OCI-LY1 (cell line): ENCODE results near the gene C16orf90.

Source experiments
- H2AFZ ChIP-seq: fragments of 200-600 bp; sonication (generic), shearing (Covaris generic); 2 replicates; pipeline ENCODE4 v1.6.0; 2014; ENCODE audit warnings: antibody characterized with exemption, mild to moderate bottlenecking, low read length
- H3F3A ChIP-seq: fragments of 200-600 bp; sonication (generic), shearing (Covaris generic); 2 replicates; pipeline ENCODE4 v1.6.0; 2014; ENCODE audit warnings: mild to moderate bottlenecking, antibody characterized with exemption, low read length, moderate library complexity; ENCODE audit not compliant: insufficient read depth
- H3K27ac ChIP-seq: fragments of 200-600 bp; sonication (generic); 2 replicates; pipeline ENCODE4 v1.5.1; 2014; ENCODE audit warnings: low read length, mixed run types, mild to moderate bottlenecking, low read depth; ENCODE audit not compliant: poor library complexity, severe bottlenecking
- H3K27me3 ChIP-seq: fragments of 200-600 bp; sonication (generic); 2 replicates; pipeline ENCODE4 v1.6.0; 2014; ENCODE audit warnings: antibody characterized with exemption, mild to moderate bottlenecking, low read length, moderate library complexity; ENCODE audit not compliant: insufficient read depth
- H3K36me3 ChIP-seq: fragments of 200-600 bp; sonication (generic); 2 replicates; pipeline ENCODE4 v1.6.1; 2014; ENCODE audit warnings: mild to moderate bottlenecking, antibody characterized with exemption, low read length, moderate library complexity, mixed read lengths; ENCODE audit not compliant: insufficient read depth
- H3K4me1 ChIP-seq: fragments of 200-600 bp; sonication (generic); 2 replicates; pipeline ENCODE4 v1.5.1; 2014; ENCODE audit warnings: mild to moderate bottlenecking, low read length, moderate library complexity; ENCODE audit not compliant: insufficient read depth, severe bottlenecking
- H3K4me2 ChIP-seq: fragments of 200-600 bp; sonication (generic), shearing (Covaris generic); 2 replicates; pipeline ENCODE4 v1.6.1; 2014; ENCODE audit warnings: low read length
- H3K4me3 ChIP-seq: fragments of 200-600 bp; sonication (generic); 2 replicates; pipeline ENCODE4 v1.5.1; 2014; ENCODE audit warnings: low read length, low read depth, mild to moderate bottlenecking, mixed read lengths; ENCODE audit not compliant: poor library complexity, severe bottlenecking
- H3K79me2 ChIP-seq: fragments of 200-600 bp; shearing (Covaris generic); 2 replicates; pipeline ENCODE4 v1.6.1; 2016; ENCODE audit warnings: mixed run types, low read length, mixed read lengths; ENCODE audit not compliant: insufficient read depth
- H3K9ac ChIP-seq: fragments of 200-600 bp; sonication (generic), shearing (Covaris generic); 2 replicates; pipeline ENCODE4 v1.6.1; 2014; ENCODE audit warnings: mild to moderate bottlenecking, low read length, mixed read lengths
- H3K9me2 ChIP-seq: fragments of 200-600 bp; sonication (generic), shearing (Covaris generic); 2 replicates; pipeline ENCODE4 v1.6.1; 2014; ENCODE audit warnings: low read depth, mild to moderate bottlenecking, low read length, mixed read lengths
- H3K9me3 ChIP-seq: fragments of 200-600 bp; shearing (Covaris generic); 2 replicates; pipeline ENCODE4 v1.6.1; 2014; ENCODE audit warnings: low read length, mixed read lengths
- H4K20me1 ChIP-seq: fragments of 200-600 bp; sonication (generic), shearing (Covaris generic); 2 replicates; pipeline ENCODE4 v1.6.0; 2016; ENCODE audit warnings: mild to moderate bottlenecking, low read length; ENCODE audit not compliant: insufficient read depth
- CTCF ChIP-seq: fragments of 200-600 bp; sonication (generic), shearing (Covaris generic); IDR thresholded peaks from 2 replicates; pipeline ENCODE4 v1.5.1; 2017; ENCODE audit warnings: mild to moderate bottlenecking, antibody characterized with exemption, low read length, moderate library complexity, mixed read lengths
- EZH2 ChIP-seq: fragments of 200-600 bp; sonication (generic), shearing (Covaris generic); IDR thresholded peaks from 2 replicates; pipeline ENCODE4 v1.8.0; 2017; ENCODE audit warnings: borderline replicate concordance, mixed run types, mild to moderate bottlenecking, antibody characterized with exemption, low read length, moderate library complexity, mixed read lengths

C16orf90 gene

GRCh38 chr16:3486506-3487215, 8.6 kb downstream of the C16orf90 start:
- Histone ChIP-seq H2AFZ (no peak overlapping the region), H3K9ac (no peak overlapping the region), H3K9me2 (no peaks in the 10 kb centered on the region), H3K27me3 (no peaks in the 10 kb centered on the region), H3K4me2 (no peak overlapping the region), H3K79me2 (no peaks in the 10 kb centered on the region), H3K4me1 (no peaks in the 10 kb centered on the region), H3F3A (no peaks in the 10 kb centered on the region), H3K9me3 (no peaks in the 10 kb centered on the region), H3K4me3 (no peak overlapping the region), H3K27ac (no peak overlapping the region), H4K20me1 (no peaks in the 10 kb centered on the region), H3K36me3 (peaks cover 63% of the 10 kb centered on the region)
- TF ChIP-seq CTCF (no peak), EZH2 (no peak)

- Histone ChIP-seq H3K4me1 (no peaks in the 10 kb centered on the region), H3K9me2 (no peaks in the 10 kb centered on the region), H3K27me3 (no peaks in the 10 kb centered on the region), H3F3A (no peaks in the 10 kb centered on the region), H4K20me1 (no peaks in the 10 kb centered on the region), H3K9ac (no peak overlapping the region), H3K4me2 (no peak overlapping the region), H2AFZ (no peak overlapping the region), H3K9me3 (no peaks in the 10 kb centered on the region), H3K27ac (no peak overlapping the region), H3K4me3 (no peak overlapping the region), H3K36me3 (peaks cover 70% of the 10 kb centered on the region), H3K79me2 (no peaks in the 10 kb centered on the region)
- TF ChIP-seq EZH2 (no peak), CTCF (no peak)
These were observed 9.3 kb downstream of the C16orf90 start for GRCh38 chr16:3485821-3486505.

GRCh38 chr16:3485097-3485745, 10.1 kb downstream of the C16orf90 start:
- H2AFZ ChIP-seq: no peak overlapping the region
- peaks cover 72% of the 10 kb centered on the region for H3K36me3 ChIP-seq
- no peak overlapping the region for H3K4me2 ChIP-seq
- H3K79me2 ChIP-seq: no peaks in the 10 kb centered on the region
- no peak overlapping the region for H3K27ac ChIP-seq
- no peak overlapping the region for H3K4me3 ChIP-seq
- H3K9me2 ChIP-seq: no peaks in the 10 kb centered on the region
- no peaks in the 10 kb centered on the region for H3K9me3 ChIP-seq
- H4K20me1 ChIP-seq: no peaks in the 10 kb centered on the region
- H3K27me3 ChIP-seq: no peaks in the 10 kb centered on the region
- no peak overlapping the region for H3K9ac ChIP-seq
- no peaks in the 10 kb centered on the region for H3F3A ChIP-seq
- H3K4me1 ChIP-seq: no peaks in the 10 kb centered on the region
- no peak for TF ChIP-seq EZH2
- TF ChIP-seq CTCF: no peak
